Endothelial cell of umbilical vein (primary cell): ENCODE data around the gene RABL3. TPM values are rescaled to one million over a fixed set of nuclear protein-coding genes. Genes with fewer than 3 reads are reported as not detected.

ENCODE experiments used
- BruUV-seq: library from RNA; stranded (reverse); fragments of 400-500 nt; replicated peaks from 2 replicates; lab custom pipeline; 2021; lab: Mats Ljungman, UMichigan
- CTCF ChIA-PET: fragments of 300-600, 350-600 bp; sonication (Branson Sonifier 250); formaldehyde crosslinking; loops from one replicate; lab custom pipeline; 2021; ENCODE audit warnings: antibody characterized with exemption, inconsistent platforms; lab: Charles Lee
- POLR2A ChIA-PET: fragments of 300-600, 350-600 bp; sonication (Branson Sonifier 250); formaldehyde crosslinking; loops from one replicate; lab custom pipeline; 2021; ENCODE audit warnings: antibody characterized with exemption, inconsistent platforms; lab: Charles Lee
- DNase-seq: peaks from one replicate; pipeline ENCODE4 v3.0.0-alpha.2; 2011; ENCODE audit warnings: low read depth, low spot score
- FAIRE-seq: peaks from 2 replicates; lab custom pipeline; 2011; peaks lifted over from hg19 to GRCh38; lab: Jason Lieb, UNC
- H2AFZ ChIP-seq: 2 replicates; pipeline ENCODE4 v1.6.0; 2012; ENCODE audit warnings: low read depth, low read length, control low read depth, inconsistent platforms
- H3K27ac ChIP-seq: 2 replicates; pipeline ENCODE4 v1.5.1; 2011; ENCODE audit warnings: low read depth, mild to moderate bottlenecking, control low read depth, low read length, moderate library complexity; ENCODE audit not compliant: insufficient read depth
- H3K27me3 ChIP-seq, 2 experiments: 2 replicates each; pipeline versions ENCODE4 v1.6.0 to v1.6.1; 2011; ENCODE audit warnings: low read length in 2 of 2, mixed read lengths in 1 of 2; ENCODE audit not compliant: control insufficient read depth in 2 of 2, insufficient read depth in 2 of 2
- H3K36me3 ChIP-seq, 2 experiments: 2 replicates in 1 of 2; 3 replicates in 1 of 2; pipeline ENCODE4 v1.5.1; 2011; ENCODE audit warnings: low read length in 2 of 2, mild to moderate bottlenecking in 1 of 2, moderate library complexity in 1 of 2; ENCODE audit not compliant: control insufficient read depth in 2 of 2, insufficient read depth in 2 of 2; ENCODE audit errors: extremely low read depth in 1 of 2
- H3K4me1 ChIP-seq: 3 replicates; pipeline ENCODE4 v1.5.1; 2011; ENCODE audit warnings: mild to moderate bottlenecking, low read length; ENCODE audit not compliant: control insufficient read depth, insufficient read depth; ENCODE audit errors: extremely low read depth
- H3K4me2 ChIP-seq: 2 replicates; pipeline ENCODE4 v1.6.1; 2011; ENCODE audit warnings: low read length, control low read depth, mixed read lengths; ENCODE audit not compliant: insufficient read depth
- H3K4me3 ChIP-seq, 3 experiments: fragments of 200-600 bp in 1 of 3; sonication (generic), shearing (Covaris generic) in 1 of 3; replicated peaks in 1 of 3; 2 replicates each; pipeline ENCODE4 v1.5.1; 2011 to 2016; ENCODE audit warnings: control low read depth in 3 of 3, low read length in 3 of 3, mild to moderate bottlenecking in 2 of 3, inconsistent platforms in 1 of 3, low read depth in 1 of 3, moderate library complexity in 1 of 3; ENCODE audit not compliant: insufficient read depth in 1 of 3
- H3K79me2 ChIP-seq: 2 replicates; pipeline ENCODE4 v1.6.0; 2012; ENCODE audit warnings: low read length, inconsistent platforms; ENCODE audit not compliant: control insufficient read depth, insufficient read depth
- H3K9ac ChIP-seq: replicated peaks from 2 replicates; pipeline ENCODE3; 2011; ENCODE audit warnings: low read length, control low read depth; ENCODE audit not compliant: insufficient read depth; ENCODE audit errors: extremely low read depth
- H3K9me1 ChIP-seq: replicated peaks from 3 replicates; pipeline ENCODE4 v1.6.0; 2011; ENCODE audit warnings: mild to moderate bottlenecking, low read length; ENCODE audit not compliant: control insufficient read depth, insufficient read depth; ENCODE audit errors: extremely low read depth
- H3K9me3 ChIP-seq: replicated peaks from 2 replicates; pipeline ENCODE4 v1.5.1; 2012; ENCODE audit warnings: low read length, inconsistent platforms; ENCODE audit not compliant: control insufficient read depth, insufficient read depth
- H4K20me1 ChIP-seq: replicated peaks from 2 replicates; pipeline ENCODE3; 2011; ENCODE audit warnings: mild to moderate bottlenecking, low read length; ENCODE audit not compliant: control insufficient read depth, insufficient read depth; ENCODE audit errors: extremely low read depth
- CTCF ChIP-seq, 2 donors: IDR thresholded peaks; 1 replicate in 1 of 2; 2 replicates in 1 of 2; pipeline ENCODE4 v1.5.1; 2011; ENCODE audit warnings: low read length in 2 of 2, mild to moderate bottlenecking in 2 of 2, moderate library complexity in 2 of 2, control low read depth in 1 of 2, inconsistent platforms in 1 of 2, low read depth in 1 of 2; ENCODE audit not compliant: insufficient read depth in 1 of 2; ENCODE audit errors: extremely low read depth in 1 of 2
- EZH2 ChIP-seq: IDR thresholded peaks from 2 replicates; pipeline ENCODE4 v1.6.1; 2012; ENCODE audit warnings: borderline replicate concordance, low read depth, mild to moderate bottlenecking, moderate library complexity, low read length, inconsistent platforms; ENCODE audit not compliant: severe bottlenecking
- FOS ChIP-seq: IDR thresholded peaks from 2 replicates; pipeline ENCODE4 v1.6.1; 2011; ENCODE audit warnings: mild to moderate bottlenecking, low read length, moderate library complexity, borderline replicate concordance; ENCODE audit not compliant: insufficient read depth
- GATA2 ChIP-seq: IDR thresholded peaks from 2 replicates; pipeline ENCODE4 v1.7.0; 2011; ENCODE audit warnings: low read depth, mild to moderate bottlenecking, moderate library complexity, mixed read lengths, low read length; ENCODE audit not compliant: insufficient read length, insufficient read depth
- JUN ChIP-seq: IDR thresholded peaks from 2 replicates; pipeline ENCODE4 v1.6.1; 2011; ENCODE audit warnings: borderline replicate concordance, low read depth; ENCODE audit not compliant: insufficient read length, insufficient read depth
- MAX ChIP-seq: IDR thresholded peaks from 2 replicates; pipeline ENCODE4 v1.6.1; 2011; ENCODE audit not compliant: insufficient read depth, insufficient read length
- MYC ChIP-seq: IDR thresholded peaks from one replicate; pipeline ENCODE4 v1.6.1; 2011; ENCODE audit warnings: mild to moderate bottlenecking, low read depth, low read length
- POLR2A ChIP-seq: IDR thresholded peaks from 2 replicates; pipeline ENCODE4 v1.6.1; 2012; ENCODE audit warnings: low read depth, mild to moderate bottlenecking, control low read depth, low read length
- POLR2AphosphoS5 ChIP-seq: IDR thresholded peaks from 2 replicates; pipeline ENCODE4 v1.6.1; 2012; ENCODE audit warnings: low read depth, mild to moderate bottlenecking, control low read depth, low read length, moderate library complexity; ENCODE audit not compliant: insufficient read depth
- dilution Hi-C: fragments of 300-500 bp; cut with MboI; formaldehyde crosslinking; loops from one replicate; pipeline ENCODE4 v1.15.0; 2019; ENCODE audit warnings: low sequenced_read_pairs; ENCODE audit not compliant: extremely low pct_ligation_motif_present
- intact Hi-C: fragments of 100-400 bp; cut with micrococcal nuclease; formaldehyde crosslinking; loops from one replicate; pipeline ENCODE4 v1.10.0; 2022
- polyA plus RNA-seq, 4 experiments: library from polyadenylated mRNA; depleted of rRNA in 3 of 4; stranded (reverse) in 3 of 4; unstranded in 1 of 4; fragments of >200 nt; gene quantifications; 2 replicates each; pipeline versions ENCODE4 v1.2.1 to v1.2.3, GENCODE V29; 2011 to 2012; ENCODE audit warnings: missing spikeins in 1 of 4
- total RNA-seq: library from RNA; stranded (reverse); gene quantifications from 2 replicates; pipeline ENCODE4 v1.2.3, GENCODE V29; 2021

Gene RABL3
- total and polyA plus RNA-seq, 2 donors (not counting 3 experiments of a cell fraction or from before 2014, with no cell fraction given): 4.3 to 24.9 TPM

GRCh38 chr3:120767106-120767505, 24.8 kb upstream of the RABL3 start:
- no peak overlapping the region for H3K9ac ChIP-seq
- H4K20me1 ChIP-seq: no peaks in the 10 kb centered on the region
- no peaks in the 10 kb centered on the region for H3K4me1 ChIP-seq
- TF ChIP-seq POLR2A (no peak), GATA2 (no peak), EZH2 (no peak)
- H3K27ac ChIP-seq: no peak overlapping the region
- ChIA-PET CTCF (no interaction called here), POLR2A (no interaction called here)
- peaks cover 0 to 2% of the 10 kb centered on the region in 2 experiments for H3K36me3 ChIP-seq
- DNase-seq (no peak), FAIRE-seq (no peak)
- intact Hi-C loops: no loop called here
- no peaks in the 10 kb centered on the region for H3K27me3 ChIP-seq
- no peak overlapping the region for H3K4me2 ChIP-seq
- dilution Hi-C loops: no loop called here
- H3K79me2 ChIP-seq: peaks cover 51% of the 10 kb centered on the region
- H3K4me3 ChIP-seq: no peak overlapping the region
- H2AFZ ChIP-seq: no peak overlapping the region
- BruUV-seq: no TSS peak
- H3K9me1 ChIP-seq: no peaks in the 10 kb centered on the region
- H3K9me3 ChIP-seq: no peaks in the 10 kb centered on the region

GRCh38 chr3:120766576-120766975, 24.3 kb upstream of the RABL3 start:
- no peak overlapping the region for H3K27ac ChIP-seq
- POLR2A ChIA-PET: no interaction called here
- no peak overlapping the region for H3K9ac ChIP-seq
- no peaks in the 10 kb centered on the region for H3K9me3 ChIP-seq
- no TSS peak for BruUV-seq
- dilution Hi-C loops: no loop called here
- H3K36me3 ChIP-seq: peaks cover 0 to 2% of the 10 kb centered on the region in 2 experiments
- intact Hi-C loops: no loop called here
- FAIRE-seq: no peak
- no peak overlapping the region for H3K4me2 ChIP-seq
- no peak overlapping the region for H2AFZ ChIP-seq
- no peak overlapping the region for H3K4me3 ChIP-seq
- H3K79me2 ChIP-seq: peaks cover 51% of the 10 kb centered on the region
- no peaks in the 10 kb centered on the region for H3K9me1 ChIP-seq
- DNase-seq: no peak
- no peaks in the 10 kb centered on the region for H3K27me3 ChIP-seq
- CTCF ChIA-PET: interaction anchor here (0.7 kb wide), 1 partner anchor 29 kb away, joined by 3 read pairs; no protein-coding TSS in a partner anchor
- H4K20me1 ChIP-seq: no peaks in the 10 kb centered on the region
- H3K4me1 ChIP-seq: no peaks in the 10 kb centered on the region
- no peak for TF ChIP-seq GATA2
- TF ChIP-seq CTCF (IDR thresholded peaks at IDR 0.05; ENCODE audit: extremely low read depth in 1 of 2, insufficient read depth in 1 of 2, low read depth in 1 of 2, low read length in 2 of 2): no peak
- no peak for TF ChIP-seq POLR2A
- TF ChIP-seq MYC: no peak
- no peak for TF ChIP-seq MAX
- TF ChIP-seq JUN: no peak
- TF ChIP-seq EZH2: no peak
- no peak for TF ChIP-seq FOS
- TF ChIP-seq POLR2AphosphoS5: no peak
